GM23338 (cell line): Measurements from ENCODE around the gene ZNF280D. TPM values are rescaled to one million over a fixed set of nuclear protein-coding genes. Genes with fewer than 3 reads are reported as not detected.

Experiments
- ATAC-seq: fragments of 200-7000 bp; cut with Tn5 transposase; 3 replicates; pipeline ENCODE4 v1.9.1; 2020
- DNase-seq: peaks from one replicate; pipeline ENCODE4 v3.0.0-alpha.2; 2015; ENCODE audit warnings: low spot score
- H2AFZ ChIP-seq: fragments of 200-600 bp; sonication (generic); 2 replicates; pipeline ENCODE4 v1.8.0; 2016; ENCODE audit warnings: antibody characterized with exemption, mild to moderate bottlenecking, moderate library complexity
- H3F3A ChIP-seq: fragments of 200-600 bp; sonication (generic); replicated peaks from 2 replicates; pipeline ENCODE4 v1.8.0; 2017; ENCODE audit warnings: antibody characterized with exemption, mixed run types, low read depth
- H3K27ac ChIP-seq: fragments of 200-600 bp; sonication (generic); 2 replicates; pipeline ENCODE4 v1.6.1; 2016; ENCODE audit warnings: low read depth
- H3K27me3 ChIP-seq: fragments of 200-600 bp; sonication (generic); 2 replicates; pipeline ENCODE4 v1.8.0; 2016; ENCODE audit warnings: mild to moderate bottlenecking, mixed run types, moderate library complexity; ENCODE audit not compliant: insufficient read depth
- H3K36me3 ChIP-seq: fragments of 200-600 bp; sonication (generic); 2 replicates; pipeline ENCODE4 v1.8.0; 2016; ENCODE audit warnings: mild to moderate bottlenecking; ENCODE audit not compliant: insufficient read depth
- H3K4me1 ChIP-seq: fragments of 200-600 bp; sonication (generic); 2 replicates; pipeline ENCODE4 v1.8.0; 2016; ENCODE audit warnings: mild to moderate bottlenecking, moderate library complexity; ENCODE audit not compliant: insufficient read depth
- H3K4me2 ChIP-seq: fragments of 200-600 bp; sonication (generic); 2 replicates; pipeline ENCODE4 v1.7.1; 2017; ENCODE audit warnings: mixed run types
- H3K4me3 ChIP-seq: fragments of 200-600 bp; sonication (generic); 2 replicates; pipeline ENCODE4 v1.6.1; 2016; ENCODE audit warnings: mixed run types
- H3K79me2 ChIP-seq: fragments of 200-600 bp; sonication (generic); replicated peaks from 2 replicates; pipeline ENCODE4 v1.8.0; 2017; ENCODE audit warnings: mild to moderate bottlenecking; ENCODE audit not compliant: insufficient read depth
- H3K9me2 ChIP-seq: fragments of 200-600 bp; sonication (generic); 2 replicates; pipeline ENCODE4 v1.8.0; 2017; ENCODE audit not compliant: insufficient read depth
- H4K20me1 ChIP-seq: fragments of 200-600 bp; sonication (generic); replicated peaks from 2 replicates; pipeline ENCODE4 v1.8.0; 2017; ENCODE audit warnings: mild to moderate bottlenecking; ENCODE audit not compliant: insufficient read depth
- H3K27ac Mint-ChIP-seq: 2 replicates; pipeline ENCODE4 v1.8.0; 2020; ENCODE audit warnings: inconsistent platforms, mild to moderate bottlenecking, moderate library complexity, mixed read lengths
- H3K27me3 Mint-ChIP-seq: 3 replicates; pipeline ENCODE4 v1.8.0; 2022; ENCODE audit warnings: low read depth, mild to moderate bottlenecking, moderate library complexity, mixed read lengths, inconsistent platforms; ENCODE audit not compliant: insufficient read depth, poor library complexity
- H3K36me3 Mint-ChIP-seq: 3 replicates; pipeline ENCODE4 v1.8.0; 2021; ENCODE audit warnings: low read depth, mild to moderate bottlenecking, inconsistent platforms, moderate library complexity, mixed read lengths
- H3K4me1 Mint-ChIP-seq: 3 replicates; pipeline ENCODE4 v1.8.0; 2020; ENCODE audit warnings: mild to moderate bottlenecking, inconsistent platforms, mixed read lengths
- H3K4me3 Mint-ChIP-seq: 3 replicates; pipeline ENCODE4 v1.8.0; 2021; ENCODE audit warnings: moderate library complexity, mild to moderate bottlenecking, inconsistent platforms, mixed read lengths
- H3K9me3 Mint-ChIP-seq: 3 replicates; pipeline ENCODE4 v1.8.0; 2020; ENCODE audit warnings: moderate library complexity, mild to moderate bottlenecking, inconsistent platforms, mixed read lengths
- CREB1 ChIP-seq: fragments of 250-450 bp; sonication (Bioruptor Pico); IDR thresholded peaks from 2 replicates; pipeline ENCODE4 v1.5.0; 2020; ENCODE audit warnings: low read depth, mild to moderate bottlenecking, moderate library complexity
- EZH2 ChIP-seq: fragments of 200-600 bp; sonication (generic); IDR thresholded peaks from one replicate; pipeline ENCODE4 v1.8.0; 2017; ENCODE audit warnings: antibody characterized with exemption, mild to moderate bottlenecking, low read depth; ENCODE audit not compliant: unreplicated experiment
- EZH2phosphoT487 ChIP-seq: fragments of 200-600 bp; sonication (generic); IDR thresholded peaks from one replicate; pipeline ENCODE4 v1.8.1; 2018; ENCODE audit warnings: antibody characterized with exemption; ENCODE audit not compliant: unreplicated experiment
- JUNB ChIP-seq: IDR thresholded peaks from one replicate; pipeline ENCODE4 v1.6.1; 2016; ENCODE audit warnings: antibody characterized with exemption; ENCODE audit not compliant: unreplicated experiment
- POLR2AphosphoS5 ChIP-seq: IDR thresholded peaks from 2 replicates; pipeline ENCODE4 v1.6.1; 2016; ENCODE audit warnings: antibody characterized with exemption, low read depth
- REST ChIP-seq: IDR thresholded peaks from one replicate; pipeline ENCODE4 v1.6.1; 2018; ENCODE audit warnings: antibody characterized with exemption; ENCODE audit not compliant: unreplicated experiment
- ZNF114 ChIP-seq: fragments of 250-450 bp; sonication (Bioruptor Pico); IDR thresholded peaks from 2 replicates; pipeline ENCODE4 v1.5.0; 2020; ENCODE audit warnings: mild to moderate bottlenecking, moderate library complexity
- ZNF331 ChIP-seq: fragments of 250-450 bp; sonication (Bioruptor Pico); IDR thresholded peaks from 2 replicates; pipeline ENCODE4 v1.5.0; 2020; ENCODE audit warnings: low read depth, mild to moderate bottlenecking, moderate library complexity
- ZNF462 ChIP-seq: fragments of 250-450 bp; sonication (Bioruptor Pico); IDR thresholded peaks from 2 replicates; pipeline ENCODE4 v1.5.0; 2020; ENCODE audit warnings: mild to moderate bottlenecking, moderate library complexity
- polyA plus RNA-seq: library from polyadenylated mRNA; unstranded; fragments of >200 nt; fragmentation: Nextera tagmentation; extraction: Ambion mirVana; gene quantifications from 2 replicates; pipeline ENCODE4 v1.2.1, GENCODE V29; 2016
- total RNA-seq: library from RNA; depleted of rRNA; stranded (reverse); fragments of >200 nt; shearing (Covaris generic); gene quantifications from 2 replicates; pipeline ENCODE4 v1.2.3, GENCODE V29; 2014

Gene ZNF280D
- total and polyA plus RNA-seq, 2 experiments from 2014 or later = 23.3 to 32.5 TPM

- TF ChIP-seq REST (no peak), CREB1 (no peak), JUNB (no peak)
These were observed 999 bp downstream of the ZNF280D start (continued) for GRCh38 chr15:56732135-56732885.

GRCh38 chr15:56731548-56731947, 1.8 kb downstream of the ZNF280D start:
- no peak overlapping the region for H3K27ac ChIP-seq
- H3K4me3 ChIP-seq = peak overlapping the region; percentile 71; the same call in 1 of the 2 replicates
- H3K27me3 Mint-ChIP-seq = peaks cover 11% of the 10 kb centered on the region
- H3K9me2 ChIP-seq = peaks cover 5% of the 10 kb centered on the region; the same call in 1 of the 2 replicates
- 0 out of 2 replicates have a peak, but pooled peaks cover 3% of the 10 kb centered on the region for H3F3A ChIP-seq
- H2AFZ ChIP-seq = no peak overlapping the region
- peaks cover 58% of the 10 kb centered on the region for H3K79me2 ChIP-seq
- 0 out of 2 replicates have a peak, but pooled peaks cover 3% of the 10 kb centered on the region for H3K36me3 ChIP-seq
- peaks cover 10% of the 10 kb centered on the region; the same call in 1 of the 2 replicates for H3K27me3 ChIP-seq
- H3K4me1 Mint-ChIP-seq = peaks cover 24% of the 10 kb centered on the region
- H3K27ac Mint-ChIP-seq = no peak overlapping the region
- peak overlapping the region; percentile 87 for H3K4me2 ChIP-seq
- H3K36me3 Mint-ChIP-seq = peaks cover 37% of the 10 kb centered on the region
- ATAC-seq = no peak
- no peaks in the 10 kb centered on the region for H4K20me1 ChIP-seq
- DNase-seq = no peak
- peaks cover 19% of the 10 kb centered on the region for H3K9me3 Mint-ChIP-seq
- H3K4me1 ChIP-seq = peaks cover 23% of the 10 kb centered on the region
- peak overlapping the region; percentile 92; the same call in 2 of the 3 replicates for H3K4me3 Mint-ChIP-seq
- TF ChIP-seq ZNF462 (CRISPR knock-in tag) = no peak
- no peak for TF ChIP-seq EZH2
- TF ChIP-seq EZH2phosphoT487 = no peak
- TF ChIP-seq ZNF114 (CRISPR knock-in tag) = no peak
- no peak for TF ChIP-seq REST
- no peak for TF ChIP-seq POLR2AphosphoS5
- TF ChIP-seq JUNB = no peak
- TF ChIP-seq ZNF331 = no peak
